SU-DHL-6 (cell line): ENCODE data around the gene ITGA1.

Source experiments
- H2AFZ ChIP-seq: fragments of 200-600 bp; sonication (generic); 2 replicates; pipeline ENCODE4 v1.6.1; 2014; ENCODE audit warnings: low read depth, mild to moderate bottlenecking, moderate library complexity, mixed read lengths, antibody characterized with exemption, low read length; ENCODE audit not compliant: severe bottlenecking
- H3F3A ChIP-seq: fragments of 200-600 bp; shearing (Covaris generic); 2 replicates; pipeline ENCODE4 v1.6.0; 2016; ENCODE audit warnings: antibody characterized with exemption, mild to moderate bottlenecking; ENCODE audit not compliant: insufficient read depth
- H3K27ac ChIP-seq: fragments of 200-600 bp; sonication (generic); 2 replicates; pipeline ENCODE4 v1.5.1; 2016; ENCODE audit warnings: low read depth, mild to moderate bottlenecking, low read length, moderate library complexity, mixed read lengths
- H3K27me3 ChIP-seq: fragments of 200-600 bp; sonication (generic), shearing (Covaris generic); 2 replicates; pipeline ENCODE4 v1.6.0; 2014; ENCODE audit warnings: mild to moderate bottlenecking, low read length
- H3K36me3 ChIP-seq: fragments of 200-600 bp; sonication (generic); 2 replicates; pipeline ENCODE4 v1.6.1; 2014; ENCODE audit warnings: mild to moderate bottlenecking, low read length, mixed read lengths
- H3K4me2 ChIP-seq: fragments of 300-600, 200-600 bp; shearing (Covaris generic), sonication (generic); 2 replicates; pipeline ENCODE4 v1.6.0; 2014; ENCODE audit warnings: low read length, low read depth, mild to moderate bottlenecking; ENCODE audit not compliant: poor library complexity, severe bottlenecking
- H3K4me3 ChIP-seq: fragments of 200-600 bp; sonication (generic); 2 replicates; pipeline ENCODE4 v1.5.1; 2014; ENCODE audit warnings: antibody characterized with exemption, low read length, mild to moderate bottlenecking, mixed read lengths; ENCODE audit not compliant: insufficient read depth, poor library complexity, severe bottlenecking
- H3K79me2 ChIP-seq: fragments of 200-600 bp; sonication (generic); 2 replicates; pipeline ENCODE4 v1.6.1; 2014; ENCODE audit warnings: mild to moderate bottlenecking, low read length, moderate library complexity; ENCODE audit not compliant: insufficient read depth
- H3K9ac ChIP-seq: fragments of 200-600 bp; sonication (generic); 2 replicates; pipeline ENCODE4 v1.7.0; 2014; ENCODE audit warnings: mild to moderate bottlenecking, low read length
- H3K9me2 ChIP-seq: fragments of 200-600 bp; sonication (generic); replicated peaks from 2 replicates; pipeline ENCODE4 v1.6.1; 2014; ENCODE audit warnings: low read length; ENCODE audit not compliant: insufficient read depth
- H3K9me3 ChIP-seq: fragments of 200-600 bp; sonication (generic); 2 replicates; pipeline ENCODE4 v1.6.1; 2014; ENCODE audit warnings: low read length, mixed read lengths; ENCODE audit not compliant: insufficient read depth
- H4K20me1 ChIP-seq: fragments of 200-600 bp; sonication (generic); 2 replicates; pipeline ENCODE4 v1.6.1; 2014; ENCODE audit warnings: low read depth, mild to moderate bottlenecking, antibody characterized with exemption, low read length, moderate library complexity, mixed read lengths
- EZH2phosphoT487 ChIP-seq: fragments of 200-600 bp; sonication (generic), shearing (Covaris generic); conservative IDR thresholded peaks from 2 replicates; pipeline ENCODE4 v1.6.1; 2018; ENCODE audit warnings: mild to moderate bottlenecking, antibody characterized with exemption, low read length, moderate library complexity, mixed read lengths
- TF ChIP-seq, protein P1 (sequence below): fragments of 200-600 bp; sonication (generic); IDR thresholded peaks from one replicate; pipeline ENCODE4 v1.5.1; 2017; ENCODE audit warnings: antibody characterized with exemption, mild to moderate bottlenecking, low read length, moderate library complexity; ENCODE audit not compliant: insufficient read depth, poor library complexity, severe bottlenecking

The ITGA1 gene

DNA sequence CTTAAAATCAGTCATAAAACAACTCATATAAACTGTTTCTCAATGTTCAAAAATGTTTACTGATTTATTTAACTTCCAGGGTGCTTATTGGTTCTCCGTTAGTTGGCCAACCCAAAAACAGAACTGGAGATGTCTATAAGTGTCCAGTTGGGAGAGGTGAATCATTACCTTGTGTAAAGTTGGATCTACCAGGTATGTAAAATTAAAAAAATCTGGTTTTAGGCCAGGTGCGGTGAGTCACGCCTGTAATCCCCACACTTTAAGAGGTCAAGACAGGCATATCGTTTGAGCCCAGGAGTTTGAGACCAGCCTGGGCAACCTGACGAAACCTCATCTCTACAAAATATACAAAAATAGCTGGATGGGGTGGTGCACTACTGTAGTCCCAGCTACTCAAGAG, 73.7 kb downstream of the ITGA1 start:
- no peaks in the 10 kb centered on the region for H4K20me1 ChIP-seq
- no peaks in the 10 kb centered on the region for H3F3A ChIP-seq
- no peak overlapping the region for H3K27ac ChIP-seq
- H3K4me3 ChIP-seq = no peak overlapping the region
- no peaks in the 10 kb centered on the region for H3K27me3 ChIP-seq
- H3K4me2 ChIP-seq = no peak overlapping the region
- H3K79me2 ChIP-seq = no peaks in the 10 kb centered on the region
- H2AFZ ChIP-seq = no peak overlapping the region
- no peaks in the 10 kb centered on the region for H3K9me2 ChIP-seq
- H3K9me3 ChIP-seq = no peaks in the 10 kb centered on the region
- TF ChIP-seq EZH2phosphoT487 = no peak
- TF ChIP-seq, protein P1, sequence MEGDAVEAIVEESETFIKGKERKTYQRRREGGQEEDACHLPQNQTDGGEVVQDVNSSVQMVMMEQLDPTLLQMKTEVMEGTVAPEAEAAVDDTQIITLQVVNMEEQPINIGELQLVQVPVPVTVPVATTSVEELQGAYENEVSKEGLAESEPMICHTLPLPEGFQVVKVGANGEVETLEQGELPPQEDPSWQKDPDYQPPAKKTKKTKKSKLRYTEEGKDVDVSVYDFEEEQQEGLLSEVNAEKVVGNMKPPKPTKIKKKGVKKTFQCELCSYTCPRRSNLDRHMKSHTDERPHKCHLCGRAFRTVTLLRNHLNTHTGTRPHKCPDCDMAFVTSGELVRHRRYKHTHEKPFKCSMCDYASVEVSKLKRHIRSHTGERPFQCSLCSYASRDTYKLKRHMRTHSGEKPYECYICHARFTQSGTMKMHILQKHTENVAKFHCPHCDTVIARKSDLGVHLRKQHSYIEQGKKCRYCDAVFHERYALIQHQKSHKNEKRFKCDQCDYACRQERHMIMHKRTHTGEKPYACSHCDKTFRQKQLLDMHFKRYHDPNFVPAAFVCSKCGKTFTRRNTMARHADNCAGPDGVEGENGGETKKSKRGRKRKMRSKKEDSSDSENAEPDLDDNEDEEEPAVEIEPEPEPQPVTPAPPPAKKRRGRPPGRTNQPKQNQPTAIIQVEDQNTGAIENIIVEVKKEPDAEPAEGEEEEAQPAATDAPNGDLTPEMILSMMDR = no peak
- no peaks in the 10 kb centered on the region for H3K36me3 ChIP-seq
- no peak overlapping the region for H3K9ac ChIP-seq

DNA sequence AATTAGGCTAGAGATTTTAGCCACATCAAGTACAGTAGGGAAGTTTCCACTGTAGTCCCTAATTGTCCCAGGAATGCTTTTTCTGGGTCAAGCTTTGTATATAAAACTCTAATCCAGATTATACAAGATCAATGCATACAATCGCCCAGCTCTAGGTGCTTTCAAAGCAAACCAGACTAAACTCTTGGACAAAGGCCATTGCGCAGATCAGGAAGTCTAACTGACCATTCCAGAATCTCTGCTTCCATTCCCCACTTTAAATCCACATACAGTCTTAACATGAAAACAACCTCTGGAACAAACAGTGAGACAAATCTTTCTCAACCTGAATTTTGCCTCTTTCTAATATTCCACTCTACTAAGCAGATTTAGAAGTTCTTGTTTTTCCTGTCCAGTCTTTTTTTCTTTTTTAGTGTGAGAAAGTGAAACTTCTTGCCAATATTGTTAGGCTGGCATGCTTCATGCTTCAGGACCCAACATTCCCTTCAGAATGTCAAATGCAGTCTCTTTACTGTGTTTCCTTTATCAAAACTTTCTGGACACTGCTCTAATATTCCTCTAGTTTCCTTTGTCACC, 76.1 kb downstream of the ITGA1 start:
- no peaks in the 10 kb centered on the region for H3K9me3 ChIP-seq
- no peak for TF ChIP-seq EZH2phosphoT487
- TF ChIP-seq, protein P1 = no peak
- H3K27ac ChIP-seq = no peak overlapping the region
- H3K36me3 ChIP-seq = no peaks in the 10 kb centered on the region
- H3K27me3 ChIP-seq = no peaks in the 10 kb centered on the region
- H4K20me1 ChIP-seq = no peaks in the 10 kb centered on the region
- no peaks in the 10 kb centered on the region for H3K9me2 ChIP-seq
- no peak overlapping the region for H3K9ac ChIP-seq
- H3K4me2 ChIP-seq = no peak overlapping the region
- H2AFZ ChIP-seq = no peak overlapping the region
- H3F3A ChIP-seq = no peaks in the 10 kb centered on the region
- no peaks in the 10 kb centered on the region for H3K79me2 ChIP-seq
- H3K4me3 ChIP-seq = no peak overlapping the region

DNA sequence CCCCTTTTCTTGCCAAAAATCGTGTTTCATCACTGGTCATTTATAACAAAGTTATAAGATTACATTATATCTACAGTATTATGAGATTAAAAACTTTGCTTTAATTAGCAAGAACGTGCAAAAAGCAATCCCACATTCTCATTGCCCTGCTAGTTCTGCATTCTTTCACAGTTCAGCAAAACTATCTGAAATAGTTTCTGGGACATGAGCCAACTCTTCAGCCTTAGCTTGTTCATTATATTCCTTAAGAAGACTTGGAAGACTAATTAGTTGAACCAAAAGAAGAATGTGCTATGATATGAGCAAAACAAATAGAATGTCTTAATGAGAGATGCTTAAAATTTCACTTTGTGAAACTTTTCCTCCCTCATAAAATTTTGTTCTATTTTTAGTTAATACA, 76.7 kb downstream of the ITGA1 start:
- no peak overlapping the region for H3K4me3 ChIP-seq
- H4K20me1 ChIP-seq = no peaks in the 10 kb centered on the region
- no peak overlapping the region for H3K4me2 ChIP-seq
- no peak overlapping the region for H2AFZ ChIP-seq
- H3K9me3 ChIP-seq = no peaks in the 10 kb centered on the region
- no peak overlapping the region for H3K27ac ChIP-seq
- H3F3A ChIP-seq = no peaks in the 10 kb centered on the region
- no peak overlapping the region for H3K9ac ChIP-seq
- no peaks in the 10 kb centered on the region for H3K36me3 ChIP-seq
- no peaks in the 10 kb centered on the region for H3K9me2 ChIP-seq
- no peaks in the 10 kb centered on the region for H3K27me3 ChIP-seq
- no peaks in the 10 kb centered on the region for H3K79me2 ChIP-seq
- TF ChIP-seq, protein P1 = no peak
- TF ChIP-seq EZH2phosphoT487 = no peak
